HL-60/S4 treated with retinoic acid at 250 ng/mL for 4 days and 3 days (cell line): ENCODE data around the gene AP4B1.
"Not testable (repeated sequence)": the region's sequence is repeated elsewhere in the genome, so short reads cannot be mapped to it uniquely, and the experiment has no call there.

ENCODE experiments used
- in situ Hi-C: fragments of 300-500 bp; cut with MboI; formaldehyde crosslinking; loops from 2 replicates; pipeline ENCODE4 v1.7.0; 2022; ENCODE audit warnings: low sequenced_read_pairs

AP4B1 gene

DNA sequence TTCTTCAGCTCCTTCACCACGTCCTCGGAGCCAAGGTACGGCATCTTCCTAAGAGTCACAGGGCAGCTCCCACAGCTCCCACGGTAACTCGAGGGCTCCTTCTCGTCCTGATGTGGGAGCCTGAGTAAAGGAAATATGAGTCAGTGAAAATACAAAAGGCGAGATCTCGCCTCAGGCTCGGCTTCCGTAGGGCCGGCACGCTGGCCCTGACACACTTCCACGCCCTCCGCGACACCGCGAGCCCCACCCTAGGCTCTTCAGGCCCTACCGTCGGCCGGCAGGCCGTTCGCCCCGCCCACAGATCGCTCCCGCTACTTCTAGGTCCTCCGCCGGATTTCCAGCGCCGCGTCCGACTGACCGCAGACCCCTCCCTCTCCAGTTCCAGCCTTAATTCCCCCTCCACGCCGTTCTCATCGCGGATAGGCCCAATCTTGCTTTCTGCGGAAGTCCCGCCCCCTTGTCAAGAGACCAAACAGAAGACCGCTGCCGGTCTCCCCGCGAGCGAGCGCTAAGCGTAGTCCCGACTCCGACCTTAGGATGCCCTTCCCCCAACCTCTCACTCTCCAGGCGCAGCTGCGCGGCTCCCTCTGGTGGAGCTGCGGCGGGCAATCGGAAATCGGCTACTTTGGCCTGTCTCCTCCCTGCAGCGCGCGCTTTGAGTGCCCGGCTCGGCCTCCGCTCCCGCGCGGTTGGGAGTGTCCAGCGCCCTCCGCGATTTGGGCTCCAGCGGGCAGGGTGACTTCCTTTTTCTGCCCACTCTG lies at the start of gene AP4B1, which contains the start of gene DCLRE1B:
TSS of gene AP4B1 (minus strand) at position 126 of the 761 bp plus-strand sequence. CDS start at position 44, 82 bp downstream.
TSS of gene DCLRE1B (plus strand) at position 653 of the 761 bp plus-strand sequence. CDS start 261 bp downstream, outside the sequence.
- in situ Hi-C loops = no loop called here

DNA sequence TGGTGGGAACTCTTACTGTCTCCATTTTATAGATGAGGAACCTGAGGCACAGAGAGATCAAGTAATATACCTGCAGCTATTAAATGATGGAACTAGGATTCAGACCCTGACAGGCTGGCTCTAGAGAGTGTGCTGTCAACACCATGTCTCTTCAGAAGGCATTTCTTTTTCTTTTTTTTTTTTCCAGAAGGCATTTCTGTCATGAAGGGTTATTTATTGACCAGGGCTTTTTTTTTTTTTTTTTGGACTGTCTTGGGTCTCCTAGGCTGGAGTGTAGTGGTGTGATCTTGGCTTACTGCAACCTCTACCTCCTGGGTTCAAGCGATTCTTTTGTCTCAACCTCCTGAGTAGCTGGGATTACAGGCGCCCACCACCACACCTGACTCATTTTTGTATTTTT lies 47.1 kb upstream of the AP4B1 start:
- in situ Hi-C loops = no loop called here

DNA sequence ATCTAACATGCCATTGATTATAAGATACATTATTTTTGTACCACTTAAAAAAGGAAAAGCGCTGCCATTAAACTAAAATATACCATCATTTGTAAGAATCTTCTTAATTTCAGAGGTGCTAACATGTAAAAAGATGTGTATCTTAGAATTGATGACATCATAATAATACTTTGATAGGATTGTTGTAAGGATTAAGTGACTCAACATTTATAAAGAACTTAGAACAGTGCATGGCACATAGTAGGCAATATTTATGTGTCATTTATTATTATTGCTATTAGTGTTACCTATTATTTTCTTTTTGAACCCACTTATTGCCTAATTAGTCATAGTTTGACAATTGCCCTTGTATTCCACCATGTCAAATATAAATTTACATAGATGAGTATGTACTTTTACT lies 46.3 kb upstream of the AP4B1 start:
- in situ Hi-C loops = no loop called here

DNA sequence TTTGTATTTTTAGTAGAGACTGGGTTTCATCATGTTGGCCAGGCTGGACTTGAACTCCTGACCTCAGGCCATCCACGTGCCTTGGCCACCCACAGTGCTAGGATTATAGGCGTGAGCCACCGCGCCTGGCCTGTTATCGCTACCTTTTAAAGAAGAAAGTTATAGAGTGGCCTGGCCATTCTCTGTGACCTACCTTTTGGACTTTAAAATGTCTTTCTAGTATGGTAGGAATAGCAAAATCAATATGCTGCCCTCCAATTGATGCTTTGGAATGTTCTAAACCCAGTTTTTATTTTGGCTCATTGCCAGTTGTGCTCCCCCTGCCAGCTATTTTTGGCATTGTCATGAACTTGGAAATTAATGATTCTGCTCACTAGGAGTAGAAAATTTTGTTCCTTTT lies 44.4 kb upstream of the AP4B1 start:
- in situ Hi-C loops = no loop called here

DNA sequence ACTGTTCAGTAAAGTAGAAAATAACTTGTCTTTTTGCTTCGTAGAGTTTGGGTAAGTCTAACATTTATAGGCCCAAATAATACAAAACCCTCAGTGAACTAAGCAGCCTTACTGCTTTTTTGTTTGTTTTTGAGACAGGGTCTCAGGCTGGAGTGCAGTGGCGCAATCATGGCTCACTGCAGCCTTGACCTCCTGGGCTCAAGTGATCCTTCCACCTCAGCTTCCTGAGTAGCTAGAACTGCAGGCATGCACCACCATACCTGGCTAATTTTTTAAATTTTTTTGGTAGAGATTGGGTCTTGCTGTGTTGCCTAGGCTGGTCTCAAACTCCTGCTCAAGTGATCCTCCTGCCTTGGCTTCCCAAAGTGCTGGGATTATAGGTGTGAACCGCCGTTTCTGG lies 43.6 kb upstream of the AP4B1 start:
- in situ Hi-C loops = not testable (repeated sequence)

DNA sequence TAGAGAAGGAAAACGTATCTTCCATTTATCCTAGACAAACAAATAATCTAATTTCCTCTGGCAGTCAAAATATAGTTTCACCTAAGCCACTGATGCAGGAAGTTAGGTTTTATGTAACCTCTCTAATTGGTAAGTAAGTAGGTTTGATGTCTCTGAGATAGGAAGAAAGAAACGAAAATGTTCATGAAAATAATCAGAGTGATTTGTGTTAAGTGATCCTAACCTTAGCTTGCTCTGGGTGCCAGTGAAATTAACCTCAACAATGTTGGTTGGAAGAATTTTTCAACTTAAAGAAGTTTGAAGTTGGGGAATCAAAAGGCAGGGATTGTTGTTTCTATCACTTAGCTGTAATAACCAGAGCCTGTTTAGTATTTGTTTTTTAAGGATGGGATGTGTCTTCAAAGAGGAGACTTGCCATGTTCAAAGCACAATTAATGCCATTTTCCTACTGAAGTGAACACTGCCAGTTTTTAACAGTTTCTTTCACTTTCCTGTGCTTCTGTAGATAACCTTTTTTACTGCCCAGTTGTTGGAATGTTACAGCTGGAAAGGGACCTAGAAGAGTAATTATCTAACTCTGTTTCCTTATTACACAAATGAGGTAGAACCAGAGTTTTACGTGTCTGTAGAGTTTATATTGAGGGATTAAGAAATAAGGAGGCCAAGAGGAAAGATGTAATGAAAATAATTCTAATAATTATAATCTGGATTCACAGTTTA lies 42.9 kb upstream of the AP4B1 start:
- in situ Hi-C loops = no loop called here

DNA sequence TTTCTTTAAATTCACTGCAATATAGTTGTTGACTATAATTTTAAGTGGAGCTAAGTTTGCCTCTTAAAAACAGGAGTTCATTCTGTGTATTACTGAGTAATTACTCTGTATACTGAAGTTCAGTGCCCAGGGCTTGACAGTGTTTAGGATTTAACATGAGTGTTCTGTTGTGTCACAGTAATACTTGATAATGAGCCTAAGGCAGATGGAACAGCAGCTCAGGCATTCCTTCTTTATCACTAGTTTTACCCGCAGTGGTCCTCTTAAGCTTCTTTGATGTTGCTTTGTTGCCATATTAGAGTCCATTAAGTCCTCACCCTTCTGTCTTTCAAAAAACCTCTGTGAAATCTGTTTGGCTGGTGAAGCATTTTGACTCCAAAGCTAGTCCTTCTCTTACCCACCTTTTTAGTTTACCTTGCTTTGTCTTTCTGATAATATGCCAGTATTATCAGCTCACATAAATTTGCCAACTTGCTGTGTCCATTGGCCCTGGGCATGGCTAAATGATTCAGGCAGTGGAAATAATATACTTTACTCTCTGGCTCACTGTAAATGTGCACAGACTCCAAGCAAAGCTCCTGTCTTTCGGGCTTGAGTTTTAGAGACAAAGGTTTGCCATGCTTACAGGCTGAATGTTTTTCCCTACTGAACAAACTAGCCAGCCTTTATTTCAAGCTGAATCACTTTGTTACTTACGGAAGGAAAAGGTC lies 42.2 kb upstream of the AP4B1 start:
- in situ Hi-C loops = no loop called here

DNA sequence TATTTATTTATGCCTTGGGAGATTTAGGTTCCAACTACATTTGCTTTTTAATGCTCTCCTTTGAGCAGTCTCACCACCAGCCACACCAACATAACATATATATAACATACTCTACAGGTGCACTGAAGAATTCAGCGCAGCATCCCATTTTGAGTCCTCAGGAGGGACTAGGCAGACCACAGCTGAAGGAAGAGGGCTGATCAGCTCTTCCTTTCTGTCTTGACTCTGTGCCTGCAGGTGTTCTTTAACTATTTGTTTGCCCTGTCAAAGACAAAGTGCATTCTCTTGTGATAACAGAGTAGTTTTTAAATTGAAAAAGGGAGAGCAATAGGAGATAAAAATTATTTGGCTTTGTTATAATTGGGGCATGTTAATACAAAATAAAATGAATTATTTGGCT lies 41.5 kb upstream of the AP4B1 start:
- in situ Hi-C loops = no loop called here

DNA sequence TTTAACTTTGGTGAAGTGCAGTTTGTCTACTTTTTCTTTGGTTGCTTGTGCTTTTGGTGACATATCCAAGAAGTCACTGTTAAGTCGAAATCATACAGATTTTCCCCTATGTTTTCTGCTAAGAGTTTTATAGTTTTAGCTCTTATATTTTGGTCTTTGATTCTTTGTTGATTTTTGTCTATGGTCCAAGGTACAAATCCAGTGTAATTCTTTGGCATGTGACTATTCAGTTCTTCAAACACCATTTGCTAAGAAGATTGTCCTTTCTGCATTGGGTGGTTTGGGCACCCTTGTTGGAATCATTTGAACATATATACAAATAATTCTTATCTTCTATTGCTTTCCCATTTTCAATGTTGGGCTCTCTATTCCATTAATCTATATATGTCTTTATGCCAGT lies 40.7 kb upstream of the AP4B1 start:
- in situ Hi-C loops = no loop called here

DNA sequence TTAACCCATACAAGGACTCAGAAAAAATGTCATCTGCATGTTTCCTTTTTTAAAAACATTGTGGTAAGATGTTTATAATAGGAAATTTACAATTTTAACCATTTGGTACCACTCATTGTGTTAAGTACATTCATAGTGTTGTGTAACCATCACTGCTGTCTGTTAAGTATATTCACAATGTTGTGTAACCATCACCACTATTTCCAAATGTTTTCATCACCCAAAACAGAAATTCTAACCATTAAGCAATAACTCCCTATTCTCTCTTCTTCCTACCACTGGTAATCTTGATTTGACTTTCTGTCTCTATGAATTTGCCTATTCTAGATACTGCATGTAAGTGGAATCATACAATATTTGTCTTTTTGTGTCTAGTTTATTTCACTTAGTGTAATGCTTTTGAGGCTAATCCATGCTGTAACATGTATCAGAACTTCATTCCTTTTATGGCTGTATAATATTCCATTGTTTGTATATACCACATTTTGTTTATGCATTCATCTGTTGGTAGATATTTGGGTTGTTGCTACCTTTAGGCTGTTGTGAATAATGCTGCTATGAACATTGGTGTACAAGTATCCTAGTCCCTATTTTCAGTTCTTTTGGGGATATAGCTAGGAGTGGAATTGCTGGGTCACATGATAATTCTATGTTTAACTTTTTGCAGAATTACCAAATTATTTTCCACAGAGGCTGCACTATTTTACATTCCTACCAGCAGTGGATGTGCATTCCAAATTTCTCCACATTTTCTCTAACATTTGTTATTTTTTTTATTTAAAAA lies 38.6 kb upstream of the AP4B1 start:
- in situ Hi-C loops = no loop called here

DNA sequence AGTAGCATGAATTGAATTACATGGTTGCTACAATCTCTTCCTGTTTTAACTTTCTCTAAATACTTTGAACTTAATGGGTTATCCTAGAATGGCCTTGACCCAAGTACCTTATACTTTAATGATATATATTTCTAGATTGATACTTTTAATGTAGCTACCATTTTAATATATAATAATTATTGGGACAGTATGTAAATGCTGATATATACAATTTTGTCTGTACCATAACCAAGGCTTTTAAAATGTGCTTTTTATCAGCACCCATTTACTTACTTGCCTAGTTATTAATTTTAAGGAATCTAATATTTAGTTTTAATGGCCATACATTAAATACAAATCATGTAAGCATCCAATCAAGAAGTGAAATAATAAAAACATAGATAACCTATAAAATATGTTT lies 37.9 kb upstream of the AP4B1 start:
- in situ Hi-C loops = no loop called here

DNA sequence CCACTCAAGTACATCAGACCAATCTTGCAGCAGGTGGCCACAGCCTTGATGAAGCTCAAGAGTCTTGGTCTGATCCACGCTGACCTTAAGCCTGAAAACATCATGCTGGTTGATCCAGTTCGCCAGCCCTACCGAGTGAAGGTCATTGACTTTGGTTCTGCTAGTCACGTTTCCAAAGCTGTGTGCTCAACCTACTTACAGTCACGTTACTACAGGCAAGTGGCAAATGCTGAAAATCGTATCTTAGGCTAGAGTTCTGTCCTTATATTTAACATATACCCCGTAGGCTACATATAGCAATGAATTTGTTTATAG lies 36.6 kb upstream of the AP4B1 start:
- in situ Hi-C loops = no loop called here

DNA sequence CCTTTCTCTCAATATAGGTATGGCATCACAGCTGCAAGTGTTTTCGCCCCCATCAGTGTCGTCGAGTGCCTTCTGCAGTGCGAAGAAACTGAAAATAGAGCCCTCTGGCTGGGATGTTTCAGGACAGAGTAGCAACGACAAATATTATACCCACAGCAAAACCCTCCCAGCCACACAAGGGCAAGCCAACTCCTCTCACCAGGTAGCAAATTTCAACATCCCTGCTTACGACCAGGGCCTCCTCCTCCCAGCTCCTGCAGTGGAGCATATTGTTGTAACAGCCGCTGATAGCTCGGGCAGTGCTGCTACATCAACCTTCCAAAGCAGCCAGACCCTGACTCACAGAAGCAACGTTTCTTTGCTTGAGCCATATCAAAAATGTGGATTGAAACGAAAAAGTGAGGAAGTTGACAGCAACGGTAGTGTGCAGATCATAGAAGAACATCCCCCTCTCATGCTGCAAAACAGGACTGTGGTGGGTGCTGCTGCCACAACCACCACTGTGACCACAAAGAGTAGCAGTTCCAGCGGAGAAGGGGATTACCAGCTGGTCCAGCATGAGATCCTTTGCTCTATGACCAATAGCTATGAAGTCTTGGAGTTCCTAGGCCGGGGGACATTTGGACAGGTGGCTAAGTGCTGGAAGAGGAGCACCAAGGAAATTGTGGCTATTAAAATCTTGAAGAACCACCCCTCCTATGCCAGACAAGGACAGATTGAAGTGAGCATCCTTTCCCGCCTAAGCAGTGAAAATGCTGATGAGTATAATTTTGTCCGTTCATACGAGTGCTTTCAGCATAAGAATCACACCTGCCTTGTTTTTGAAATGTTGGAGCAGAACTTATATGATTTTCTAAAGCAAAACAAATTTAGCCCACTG lies 36.0 kb upstream of the AP4B1 start:
- in situ Hi-C loops = no loop called here

DNA sequence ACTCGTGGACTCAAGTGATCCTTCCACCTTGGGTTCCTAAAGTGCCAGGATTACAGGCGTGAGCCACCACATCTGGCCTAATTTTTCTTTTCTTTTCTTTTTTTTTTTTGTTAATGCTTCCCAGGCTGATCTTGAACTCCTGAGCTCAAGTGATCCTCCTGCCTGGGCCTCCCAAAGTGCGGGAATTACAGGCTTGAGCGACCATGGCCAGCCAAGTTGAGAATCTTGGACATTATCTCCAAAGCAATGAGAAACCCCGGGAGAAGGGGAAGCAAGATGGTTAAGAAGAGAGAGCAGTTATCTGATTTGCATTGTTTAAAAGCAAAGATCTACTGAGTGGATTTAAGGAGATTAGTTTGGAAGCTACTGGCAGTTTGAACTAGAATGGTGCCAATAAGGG lies 33.6 kb upstream of the AP4B1 start:
- in situ Hi-C loops = no loop called here

DNA sequence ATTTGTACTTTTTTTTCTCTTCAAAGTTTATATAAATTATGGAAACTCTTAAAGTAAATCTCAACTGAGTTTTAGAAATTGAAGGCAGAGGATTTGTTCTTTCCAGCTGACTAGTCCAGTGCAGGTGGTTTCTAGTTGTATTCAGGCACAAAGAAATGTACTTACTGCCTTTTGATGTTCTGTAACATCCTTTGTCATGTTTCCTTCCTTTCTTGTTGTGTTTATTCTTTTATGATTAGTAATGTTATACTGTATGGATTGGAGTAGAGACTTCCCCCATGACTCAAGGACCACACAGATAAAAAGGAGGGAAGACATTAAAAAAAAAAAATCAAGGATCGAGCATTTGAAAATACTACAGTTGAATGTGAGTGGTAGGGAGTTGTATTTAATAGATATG lies 32.5 kb upstream of the AP4B1 start:
- in situ Hi-C loops = no loop called here

DNA sequence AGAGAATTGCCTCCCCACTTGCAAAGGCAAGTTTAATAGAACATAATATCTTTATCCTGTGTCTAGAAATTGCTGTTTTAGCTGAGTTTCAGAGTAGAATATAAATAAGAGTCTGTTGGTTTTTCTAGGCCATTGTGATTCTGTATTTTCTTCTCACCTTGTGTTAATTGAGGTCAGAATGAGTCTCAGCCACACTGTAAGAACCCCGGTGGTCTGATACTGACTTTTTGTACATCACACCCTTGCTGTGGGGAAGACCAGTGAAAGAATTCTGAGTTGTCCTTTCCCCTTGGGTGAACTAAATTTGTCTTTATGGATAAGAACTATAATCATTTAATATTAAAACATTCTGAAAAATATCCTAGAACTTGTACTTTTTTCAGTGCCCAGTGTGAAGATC lies 31.4 kb upstream of the AP4B1 start:
- in situ Hi-C loops = no loop called here

DNA sequence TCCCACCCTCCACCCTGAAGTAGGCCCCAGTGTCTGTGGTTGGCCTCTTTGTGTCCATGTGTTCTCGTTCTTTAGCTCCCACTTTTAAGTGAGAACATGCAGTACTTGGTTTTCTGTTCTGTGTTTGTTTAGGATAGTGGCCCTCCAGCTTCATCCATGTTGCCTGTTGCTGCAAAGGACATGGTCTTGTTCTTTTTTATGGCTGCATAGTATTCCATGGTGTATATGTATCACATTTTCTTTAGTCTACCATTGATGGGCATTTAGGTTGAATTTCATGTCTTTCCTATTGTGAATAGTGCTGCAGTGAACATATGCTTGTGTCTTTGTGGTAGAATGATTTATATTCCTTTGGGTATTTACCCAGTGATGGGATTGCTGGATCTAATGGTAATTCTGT lies 30.6 kb upstream of the AP4B1 start:
- in situ Hi-C loops = no loop called here

DNA sequence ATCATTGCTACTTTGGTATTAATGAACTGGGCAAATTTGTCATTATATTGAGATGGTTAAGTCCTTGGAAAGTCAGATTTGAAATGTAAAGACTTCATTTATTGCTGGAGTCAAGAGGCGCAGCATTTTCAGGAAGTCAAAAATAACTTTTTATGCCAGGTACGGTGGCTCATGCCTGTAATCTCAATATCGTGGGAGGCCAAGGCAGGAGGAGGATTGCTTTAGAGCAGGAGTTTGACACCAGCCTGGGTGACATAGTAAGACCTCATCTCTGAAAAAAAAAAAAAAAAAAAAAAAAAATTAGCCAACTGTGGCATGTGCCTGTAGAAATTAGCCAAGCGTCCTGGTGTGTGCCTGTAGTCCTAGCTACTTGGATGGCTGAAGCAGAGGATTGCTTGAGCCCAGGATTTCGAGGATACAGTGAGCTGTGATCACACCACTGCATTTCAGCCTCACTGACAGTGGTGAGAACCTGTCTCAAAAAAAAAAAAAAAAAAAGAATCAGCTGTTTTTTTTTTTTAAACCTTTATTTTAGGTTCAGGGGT lies 30.0 kb upstream of the AP4B1 start:
- in situ Hi-C loops = no loop called here

DNA sequence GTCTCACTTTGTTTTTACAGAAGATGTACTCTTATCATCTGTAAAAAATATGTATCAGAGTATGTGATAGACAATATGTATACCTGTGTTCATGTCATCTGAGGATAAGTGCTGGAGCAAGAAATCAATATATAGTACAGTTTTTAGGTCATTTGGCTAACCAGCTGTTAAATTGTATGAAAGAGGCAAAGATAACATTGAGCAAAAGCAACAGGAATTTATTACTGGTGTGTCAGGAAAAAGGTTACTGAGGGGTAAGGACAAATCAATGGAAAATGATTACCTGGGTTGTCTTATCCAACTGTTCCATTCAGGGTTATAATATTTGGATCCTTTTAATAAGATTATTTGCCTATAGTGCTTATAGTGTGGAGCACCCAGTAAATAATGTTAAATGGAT lies 29.4 kb upstream of the AP4B1 start:
- in situ Hi-C loops = no loop called here

DNA sequence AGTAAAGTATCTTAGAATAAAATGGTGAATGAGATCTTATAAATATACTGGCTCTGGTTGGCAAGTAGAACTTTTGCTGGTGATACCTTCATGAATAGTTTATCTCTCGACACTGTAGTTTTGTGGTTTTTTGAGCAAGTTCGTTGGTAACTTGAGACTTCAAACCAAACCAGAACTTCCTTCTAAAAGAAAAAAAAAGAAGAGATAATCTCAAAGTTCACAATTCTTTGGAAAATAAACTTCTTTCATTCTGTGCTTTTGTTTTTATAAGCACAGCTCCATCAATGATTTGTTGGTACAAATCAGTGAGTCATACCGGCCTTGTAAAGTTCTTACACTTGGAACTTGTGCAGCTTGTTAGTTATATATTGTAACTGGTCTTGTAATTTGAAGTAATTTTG lies 26.9 kb upstream of the AP4B1 start:
- in situ Hi-C loops = no loop called here
